Keratinocyte (primary cell): ENCODE measurements around the gene OR6B2.

Experiments
- CTCF ChIP-seq, 3 experiments: IDR thresholded peaks in 1 of 3; conservative IDR thresholded peaks in 1 of 3; optimal IDR thresholded peaks in 1 of 3; 2 replicates in 2 of 3; 3 replicates in 1 of 3; pipeline versions ENCODE3 to v1.5.1; 2011; ENCODE audit warnings: low read length in 3 of 3, mild to moderate bottlenecking in 3 of 3, moderate library complexity in 2 of 3, control low read depth in 1 of 3, inconsistent platforms in 1 of 3; ENCODE audit not compliant: insufficient read depth in 2 of 3; ENCODE audit errors: extremely low read depth in 1 of 3
- EZH2 ChIP-seq: IDR thresholded peaks from one replicate; pipeline ENCODE4 v1.6.1; 2012; ENCODE audit warnings: inconsistent platforms, mild to moderate bottlenecking, low read length, moderate library complexity

- TF ChIP-seq CTCF (optimal IDR thresholded peaks at IDR 0.05 in 1 of 3, IDR thresholded peaks at IDR 0.05 in 1 of 3, conservative IDR thresholded peaks at IDR 0.05 in 1 of 3; ENCODE audit: extremely low read depth in 1 of 3, insufficient read depth in 2 of 3, low read length in 3 of 3) (no peak), EZH2 (no peak)
These were observed 44.3 kb upstream of the OR6B2 start for GRCh38 chr2:240074545-240074944.
